ENCODE measurements around the gene GTF3C4. TPM values are rescaled to one million over a fixed set of nuclear protein-coding genes. Genes with fewer than 3 reads are reported as not detected.

GTF3C4 gene
- total and polyA plus RNA-seq, 2 experiments from 2014 or later = 6.1 to 19.2 TPM

- Histone ChIP-seq H3K27me3 (no peaks in the 10 kb centered on the region), H3K4me3 (no peak overlapping the region), H3K79me2 (no peaks in the 10 kb centered on the region), H3K4me1 (ENCODE audit: insufficient read depth) (no peaks in the 10 kb centered on the region), H3K27ac (no peak overlapping the region), H3K4me2 (no peak overlapping the region), H3K9me3 (ENCODE audit: low read depth) (no peaks in the 10 kb centered on the region), H3K36me3 (replicated peaks; ENCODE audit: insufficient read depth, low read depth) (no peaks in the 10 kb centered on the region), H4K20me1 (ENCODE audit: insufficient read depth, poor library complexity, severe bottlenecking) (no peaks in the 10 kb centered on the region), H2AFZ (no peak overlapping the region), H3K9me2 (replicated peaks; ENCODE audit: insufficient read depth) (no peaks in the 10 kb centered on the region)
- no peak for TF ChIP-seq EZH2 (IDR thresholded peaks at IDR 0.05; ENCODE audit: borderline replicate concordance)
- TF ChIP-seq CTCF (IDR thresholded peaks at IDR 0.05; ENCODE audit: poor library complexity) = no peak
- TF ChIP-seq EZH2phosphoT487 (IDR thresholded peaks at IDR 0.05; ENCODE audit: low read depth, severe bottlenecking, unreplicated experiment) = no peak
- no peak for DNase-seq (ENCODE audit: low spot score)
- 83% methylated on average over 1 of the region's 1 CpG for WGBS (ENCODE audit: low lambda C conversion rate, missing lambda C conversion rate)
Measured at GRCh38 chr9:132702254-132702653, 32.0 kb downstream of the GTF3C4 start.

GRCh38 chr9:132703336-132703735 lies 33.1 kb downstream of the GTF3C4 start:
- Histone ChIP-seq H3K4me1 (ENCODE audit: insufficient read depth) (no peaks in the 10 kb centered on the region), H3K27me3 (no peaks in the 10 kb centered on the region), H3K9me3 (ENCODE audit: low read depth) (no peaks in the 10 kb centered on the region), H3K4me2 (no peak overlapping the region), H2AFZ (no peak overlapping the region), H3K79me2 (no peaks in the 10 kb centered on the region), H4K20me1 (ENCODE audit: insufficient read depth, poor library complexity, severe bottlenecking) (no peaks in the 10 kb centered on the region), H3K4me3 (no peak overlapping the region), H3K27ac (no peak overlapping the region), H3K36me3 (replicated peaks; ENCODE audit: insufficient read depth, low read depth) (no peaks in the 10 kb centered on the region), H3K9me2 (replicated peaks; ENCODE audit: insufficient read depth) (no peaks in the 10 kb centered on the region)
- DNase-seq (ENCODE audit: low spot score) = no peak
- TF ChIP-seq EZH2phosphoT487 (IDR thresholded peaks at IDR 0.05; ENCODE audit: low read depth, severe bottlenecking, unreplicated experiment) = no peak
- no peak for TF ChIP-seq EZH2 (IDR thresholded peaks at IDR 0.05; ENCODE audit: borderline replicate concordance)
- TF ChIP-seq CTCF (IDR thresholded peaks at IDR 0.05; ENCODE audit: poor library complexity) = no peak
- 58% methylated on average over 2 of the region's 2 CpGs for WGBS (ENCODE audit: low lambda C conversion rate, missing lambda C conversion rate)

GRCh38 chr9:132708239-132708638 lies 38.0 kb downstream of the GTF3C4 start:
- Histone ChIP-seq H3K27me3 (no peaks in the 10 kb centered on the region), H3K27ac (no peak overlapping the region), H3K79me2 (no peaks in the 10 kb centered on the region), H3K4me2 (no peak overlapping the region), H2AFZ (no peak overlapping the region), H3K4me1 (ENCODE audit: insufficient read depth) (no peaks in the 10 kb centered on the region), H4K20me1 (ENCODE audit: insufficient read depth, poor library complexity, severe bottlenecking) (no peaks in the 10 kb centered on the region), H3K9me3 (ENCODE audit: low read depth) (no peaks in the 10 kb centered on the region), H3K36me3 (replicated peaks; ENCODE audit: insufficient read depth, low read depth) (no peaks in the 10 kb centered on the region), H3K4me3 (no peak overlapping the region), H3K9me2 (replicated peaks; ENCODE audit: insufficient read depth) (no peaks in the 10 kb centered on the region)
- no peak for DNase-seq (ENCODE audit: low spot score)
- 87% methylated on average over 8 of the region's 8 CpGs for WGBS (ENCODE audit: low lambda C conversion rate, missing lambda C conversion rate)
- no peak for TF ChIP-seq CTCF (IDR thresholded peaks at IDR 0.05; ENCODE audit: poor library complexity)
- TF ChIP-seq EZH2phosphoT487 (IDR thresholded peaks at IDR 0.05; ENCODE audit: low read depth, severe bottlenecking, unreplicated experiment) = no peak
- TF ChIP-seq EZH2 (IDR thresholded peaks at IDR 0.05; ENCODE audit: borderline replicate concordance) = no peak

Measured in hepatocyte (in vitro differentiated cells).